Esophagus muscularis mucosa (tissue), 4 donors: ENCODE results near the gene PHF13. TPM values are rescaled to one million over a fixed set of nuclear protein-coding genes. Genes with fewer than 3 reads are reported as not detected.

ENCODE experiments used
- DNase-seq: peaks from one replicate; pipeline ENCODE4 v3.0.0-alpha.2; 2017; ENCODE audit errors: extremely low spot score
- H3K27ac ChIP-seq, 4 donors: fragments of 200-600 bp; sonication (generic); replicated peaks in 1 of 4; 1 replicate in 3 of 4; 2 replicates in 1 of 4; pipeline ENCODE4 v1.5.1; 2016 to 2019; ENCODE audit warnings: mild to moderate bottlenecking in 1 of 4
- H3K27me3 ChIP-seq, 4 donors: fragments of 200-600 bp; sonication (generic); one replicate each; pipeline versions ENCODE4 v1.5.1 to v1.6.0; 2016 to 2019
- H3K36me3 ChIP-seq, 4 donors: fragments of 200-600 bp; sonication (generic); one replicate each; pipeline ENCODE4 v1.5.1; 2016 to 2019
- H3K4me1 ChIP-seq, 4 donors: fragments of 200-600 bp; sonication (generic); one replicate each; pipeline ENCODE4 v1.5.1; 2016 to 2019
- H3K4me3 ChIP-seq, 4 donors: fragments of 200-600 bp; sonication (generic); 1 replicate in 2 of 4; 2 replicates in 2 of 4; pipeline ENCODE4 v1.5.1; 2016 to 2019; ENCODE audit warnings: mild to moderate bottlenecking in 4 of 4, moderate library complexity in 1 of 4
- H3K9me3 ChIP-seq, 4 donors: fragments of 200-600 bp; sonication (generic); 1 replicate in 3 of 4; 2 replicates in 1 of 4; pipeline ENCODE4 v1.5.1; 2016 to 2019
- EP300 ChIP-seq: sonication (generic); formaldehyde crosslinking; IDR thresholded peaks from one replicate; pipeline ENCODE4 v1.6.1; 2017; ENCODE audit warnings: antibody characterized with exemption
- POLR2A ChIP-seq: fragments of 450-650 bp; IDR thresholded peaks from one replicate; pipeline ENCODE4 v1.6.1; 2017; ENCODE audit warnings: antibody characterized with exemption, moderate library complexity, mild to moderate bottlenecking, low read depth
- POLR2AphosphoS5 ChIP-seq, 2 donors: sonication (generic); formaldehyde crosslinking; IDR thresholded peaks; one replicate each; pipeline ENCODE4 v1.6.1; 2017; ENCODE audit warnings: antibody characterized with exemption in 2 of 2
- WGBS: methylation state at CpG from one replicate; pipeline ENCODE4 v1.1.5; 2018; 5-methylcytosine and 5-hydroxymethylcytosine counted together
- intact Hi-C: fragments of 100-400 bp; cut with DNase I; formaldehyde crosslinking; loops from one replicate; pipeline ENCODE4 v1.15.1; 2023
- total RNA-seq, 4 donors: library from RNA; depleted of rRNA; stranded (reverse); fragments of >200 nt; gene quantifications; one replicate each; pipeline versions ENCODE4 v1.1.0 to v1.2.1, GENCODE V29; 2016
- TF ChIP-seq, protein P1 (sequence below), 3 experiments: fragments of 200-600 bp in 2 of 3; fragments of 450-650 bp in 1 of 3; sonication (generic) in 2 of 3; IDR thresholded peaks; one replicate each; pipeline ENCODE4 v1.5.1; 2017 to 2019; ENCODE audit warnings: antibody characterized with exemption in 3 of 3, mild to moderate bottlenecking in 2 of 3, moderate library complexity in 1 of 3

Gene PHF13
- total RNA-seq, 4 donors from 2014 or later, result 16.6 to 32.1 (median 27.9) TPM

DNA sequence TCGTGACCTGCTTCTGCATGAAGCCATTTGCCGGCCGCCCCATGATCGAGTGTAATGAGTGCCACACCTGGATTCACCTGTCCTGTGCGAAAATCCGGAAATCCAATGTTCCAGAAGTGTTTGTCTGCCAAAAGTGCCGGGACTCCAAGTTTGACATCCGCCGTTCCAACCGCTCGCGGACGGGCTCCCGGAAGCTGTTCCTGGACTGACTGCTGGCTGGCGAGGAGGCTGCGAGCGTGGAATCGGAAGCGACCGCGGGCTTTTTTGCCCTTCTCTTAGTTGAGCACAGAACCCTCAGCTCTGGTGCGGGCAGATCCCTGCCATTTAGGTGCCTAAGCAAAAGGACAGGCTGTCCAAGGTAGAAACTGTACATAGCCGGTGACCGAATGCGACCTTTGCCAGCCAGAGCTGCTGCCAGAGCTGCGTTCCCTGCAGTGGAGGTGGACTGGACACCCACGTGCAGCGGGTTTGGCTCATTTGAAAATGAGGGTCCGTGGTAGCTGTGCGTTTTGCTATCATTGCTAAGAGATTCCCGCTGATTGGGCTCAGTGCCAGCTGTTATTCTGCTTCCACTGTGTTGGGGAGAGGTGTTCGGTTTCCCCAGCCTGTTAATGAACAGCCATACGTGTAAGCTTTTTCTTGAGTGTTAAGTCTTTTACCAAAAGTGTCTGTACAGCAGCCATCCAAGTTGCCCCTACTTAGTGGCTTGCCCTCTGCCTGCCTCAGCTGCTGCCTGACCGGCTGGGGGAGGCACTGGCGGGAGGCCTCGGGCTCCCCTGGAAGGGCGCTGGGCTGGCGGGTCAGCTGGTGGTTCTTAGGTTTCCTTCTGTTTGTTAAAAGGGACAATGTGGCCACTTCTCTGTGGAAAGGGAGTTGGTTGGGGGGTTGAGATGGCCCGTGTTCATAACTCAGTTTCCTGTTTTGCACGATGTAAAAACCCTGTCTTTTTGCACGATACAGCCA, 8.2 kb downstream of the PHF13 start:
- Histone ChIP-seq H3K4me3 (no peak overlapping the region), H3K36me3 (peaks cover 30 to 71% (median 49%) of the 10 kb centered on the region in 4 donors), H3K27ac (peak overlapping the region; percentile 7 to 92 (median 71)), H3K27me3 (no peaks in the 10 kb centered on the region), H3K9me3 (no peaks in the 10 kb centered on the region), H3K4me1 (peaks cover 17 to 56% (median 43%) of the 10 kb centered on the region in 4 donors)
- intact Hi-C loops, result no loop called here
- WGBS, result 91% methylated on average over 15 of the region's 41 CpGs
- no peak for DNase-seq
- no peak for TF ChIP-seq POLR2A
- TF ChIP-seq, protein P1, sequence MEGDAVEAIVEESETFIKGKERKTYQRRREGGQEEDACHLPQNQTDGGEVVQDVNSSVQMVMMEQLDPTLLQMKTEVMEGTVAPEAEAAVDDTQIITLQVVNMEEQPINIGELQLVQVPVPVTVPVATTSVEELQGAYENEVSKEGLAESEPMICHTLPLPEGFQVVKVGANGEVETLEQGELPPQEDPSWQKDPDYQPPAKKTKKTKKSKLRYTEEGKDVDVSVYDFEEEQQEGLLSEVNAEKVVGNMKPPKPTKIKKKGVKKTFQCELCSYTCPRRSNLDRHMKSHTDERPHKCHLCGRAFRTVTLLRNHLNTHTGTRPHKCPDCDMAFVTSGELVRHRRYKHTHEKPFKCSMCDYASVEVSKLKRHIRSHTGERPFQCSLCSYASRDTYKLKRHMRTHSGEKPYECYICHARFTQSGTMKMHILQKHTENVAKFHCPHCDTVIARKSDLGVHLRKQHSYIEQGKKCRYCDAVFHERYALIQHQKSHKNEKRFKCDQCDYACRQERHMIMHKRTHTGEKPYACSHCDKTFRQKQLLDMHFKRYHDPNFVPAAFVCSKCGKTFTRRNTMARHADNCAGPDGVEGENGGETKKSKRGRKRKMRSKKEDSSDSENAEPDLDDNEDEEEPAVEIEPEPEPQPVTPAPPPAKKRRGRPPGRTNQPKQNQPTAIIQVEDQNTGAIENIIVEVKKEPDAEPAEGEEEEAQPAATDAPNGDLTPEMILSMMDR (IDR thresholded peaks at IDR 0.05), result no peak
- no peak for TF ChIP-seq EP300
- TF ChIP-seq POLR2AphosphoS5 (IDR thresholded peaks at IDR 0.05), result no peak

DNA sequence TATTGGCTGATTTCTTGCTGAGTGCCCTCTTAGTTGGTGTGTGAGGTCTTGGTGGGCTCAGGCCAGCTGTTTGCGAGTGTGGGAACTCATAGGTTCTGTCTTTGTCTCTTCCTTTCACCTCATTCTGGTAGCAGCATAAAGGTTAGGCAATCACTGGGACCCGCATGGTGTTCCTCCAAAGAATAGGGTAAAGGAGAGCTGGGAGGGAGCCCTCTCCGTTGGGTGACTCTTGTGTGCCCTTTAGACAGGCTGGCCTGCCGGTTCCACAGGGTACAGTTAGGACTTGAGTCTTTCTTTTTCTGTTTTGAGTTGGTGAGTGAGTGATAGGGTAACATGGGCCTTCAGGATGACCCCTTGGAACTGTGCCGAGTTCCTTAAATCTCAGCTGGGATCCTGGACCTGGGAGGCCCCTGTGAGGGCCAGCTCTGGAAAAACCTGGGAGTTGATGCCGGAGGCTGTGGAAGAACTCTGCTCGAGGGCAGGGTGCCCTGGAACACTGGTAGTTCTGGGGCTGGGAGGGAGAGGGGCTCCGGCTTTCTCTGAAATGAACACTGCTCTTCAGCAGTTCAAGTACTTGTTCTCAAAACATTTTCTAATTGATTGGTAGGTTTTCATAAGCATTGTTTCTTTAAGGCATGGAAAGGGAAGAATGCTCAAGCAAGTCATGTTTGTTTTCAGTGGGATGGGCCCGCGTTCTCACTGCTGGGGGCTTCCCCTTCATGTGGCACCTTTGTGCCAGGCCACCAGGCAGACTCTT, 9.0 kb downstream of the PHF13 start:
- no peak overlapping the region for H3K4me3 ChIP-seq
- H3K4me1 ChIP-seq, result peaks cover 17 to 59% (median 43%) of the 10 kb centered on the region in 4 donors
- no peak for TF ChIP-seq EP300
- TF ChIP-seq POLR2A, result no peak
- no peak for TF ChIP-seq POLR2AphosphoS5 (IDR thresholded peaks at IDR 0.05)
- TF ChIP-seq, protein P1 (IDR thresholded peaks at IDR 0.05), result no peak
- 81% methylated on average over 9 of the region's 10 CpGs for WGBS
- peak overlapping the region; percentile 52 to 92 (median 91) for H3K27ac ChIP-seq
- H3K9me3 ChIP-seq, result no peaks in the 10 kb centered on the region
- no peak for DNase-seq
- intact Hi-C loops, result no loop called here
- H3K27me3 ChIP-seq, result no peaks in the 10 kb centered on the region
- H3K36me3 ChIP-seq, result peaks cover 30 to 72% (median 50%) of the 10 kb centered on the region in 4 donors

DNA sequence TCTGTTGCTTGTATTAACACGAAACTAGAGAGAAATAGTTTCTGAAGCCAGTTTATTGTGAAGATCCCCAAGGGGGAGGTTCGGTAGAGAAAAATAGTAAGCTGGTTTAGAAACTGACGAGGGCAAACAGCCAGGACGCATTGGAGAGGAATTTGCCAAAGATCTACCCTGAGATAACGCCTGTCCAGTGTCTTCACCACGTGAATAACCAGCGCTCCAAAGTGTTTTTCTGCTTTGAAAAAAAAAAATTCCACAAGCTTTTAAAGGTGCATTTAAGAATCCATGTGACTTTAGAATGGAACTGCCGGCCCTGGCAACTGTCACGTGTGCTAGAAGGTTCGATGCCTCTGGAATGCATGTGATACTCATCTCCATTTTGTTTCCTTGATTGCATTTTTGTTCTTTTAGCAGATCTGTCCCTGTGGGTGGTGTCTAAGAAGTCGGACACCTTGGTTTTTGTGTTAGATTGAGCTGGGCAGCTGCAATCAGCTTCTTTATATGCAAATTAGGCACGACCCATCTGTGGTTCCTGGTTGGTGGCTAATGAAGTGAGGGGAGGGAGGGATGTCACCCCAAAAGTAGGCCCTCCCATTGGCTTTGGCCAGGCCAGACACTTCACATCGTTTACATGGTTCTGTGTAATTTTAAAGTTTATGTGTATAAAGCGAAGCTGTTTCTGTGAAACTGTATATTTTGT, 9.9 kb downstream of the PHF13 start:
- intact Hi-C loops, result no loop called here

More for the DNA sequence above, 9.9 kb downstream of the PHF13 start:
- Histone ChIP-seq H3K9me3 (no peaks in the 10 kb centered on the region), H3K4me3 (no peak overlapping the region), H3K4me1 (peaks cover 17 to 60% (median 46%) of the 10 kb centered on the region in 4 donors), H3K36me3 (peaks cover 35 to 72% (median 54%) of the 10 kb centered on the region in 4 donors), H3K27me3 (no peaks in the 10 kb centered on the region), H3K27ac (peak overlapping the region; percentile 84 to 92 (median 91))
- TF ChIP-seq, protein P1 (IDR thresholded peaks at IDR 0.05), result no peak
- TF ChIP-seq POLR2AphosphoS5 (IDR thresholded peaks at IDR 0.05), result no peak
- no peak for TF ChIP-seq POLR2A
- TF ChIP-seq EP300, result no peak
- 69% methylated on average over 14 of the region's 14 CpGs for WGBS
- no peak for DNase-seq
